Measurements from ENCODE around the gene RPTOR.

DNA sequence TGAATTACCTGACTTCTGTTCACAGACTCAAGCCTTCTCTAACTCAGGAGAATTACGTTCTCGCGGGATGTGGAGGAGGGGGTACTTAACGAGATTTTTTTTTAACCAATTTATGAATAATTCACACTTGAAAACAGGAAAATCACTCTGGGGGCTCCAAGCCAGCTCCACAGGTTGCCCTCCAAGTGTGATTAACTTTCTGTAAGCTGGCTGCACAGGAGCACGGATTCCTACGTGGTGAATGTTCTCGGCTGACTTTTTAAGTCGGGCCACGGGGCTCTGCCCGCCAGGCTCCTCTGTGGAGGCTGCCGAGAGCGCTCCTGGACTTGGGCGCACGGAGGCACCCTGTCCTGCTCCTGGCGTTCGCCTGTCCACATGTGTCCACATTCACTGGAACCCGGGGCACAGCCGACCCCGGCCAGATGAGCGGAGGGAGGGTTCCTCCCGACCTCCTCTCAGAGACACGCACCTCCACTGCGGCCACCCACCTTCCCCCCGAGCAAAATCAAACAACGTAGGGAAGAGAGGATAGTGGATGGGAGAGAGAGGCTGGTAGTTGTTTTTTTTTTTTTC is 299.9 kb downstream of the RPTOR start:
- TF ChIP-seq EZH2 (IDR thresholded peaks at IDR 0.05; ENCODE audit: insufficient read depth, low read length) = no peak
- TF ChIP-seq, protein P1, sequence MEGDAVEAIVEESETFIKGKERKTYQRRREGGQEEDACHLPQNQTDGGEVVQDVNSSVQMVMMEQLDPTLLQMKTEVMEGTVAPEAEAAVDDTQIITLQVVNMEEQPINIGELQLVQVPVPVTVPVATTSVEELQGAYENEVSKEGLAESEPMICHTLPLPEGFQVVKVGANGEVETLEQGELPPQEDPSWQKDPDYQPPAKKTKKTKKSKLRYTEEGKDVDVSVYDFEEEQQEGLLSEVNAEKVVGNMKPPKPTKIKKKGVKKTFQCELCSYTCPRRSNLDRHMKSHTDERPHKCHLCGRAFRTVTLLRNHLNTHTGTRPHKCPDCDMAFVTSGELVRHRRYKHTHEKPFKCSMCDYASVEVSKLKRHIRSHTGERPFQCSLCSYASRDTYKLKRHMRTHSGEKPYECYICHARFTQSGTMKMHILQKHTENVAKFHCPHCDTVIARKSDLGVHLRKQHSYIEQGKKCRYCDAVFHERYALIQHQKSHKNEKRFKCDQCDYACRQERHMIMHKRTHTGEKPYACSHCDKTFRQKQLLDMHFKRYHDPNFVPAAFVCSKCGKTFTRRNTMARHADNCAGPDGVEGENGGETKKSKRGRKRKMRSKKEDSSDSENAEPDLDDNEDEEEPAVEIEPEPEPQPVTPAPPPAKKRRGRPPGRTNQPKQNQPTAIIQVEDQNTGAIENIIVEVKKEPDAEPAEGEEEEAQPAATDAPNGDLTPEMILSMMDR (IDR thresholded peaks at IDR 0.05; ENCODE audit: insufficient read depth, low read depth, low read length) = no peak
